Uterus (tissue), 4 donors: ENCODE measurements around the gene RRBP1. TPM values are rescaled to one million over a fixed set of nuclear protein-coding genes. Genes with fewer than 3 reads are reported as not detected.

Experiments
- DNase-seq, 2 donors: peaks; one replicate each; pipeline ENCODE4 v3.0.0-alpha.2; 2019 to 2020
- H3K27ac ChIP-seq, 2 donors: fragments of 200-600 bp; sonication (generic); 1 replicate in 1 of 2; 2 replicates in 1 of 2; pipeline ENCODE4 v1.5.1; 2016 to 2018
- H3K27me3 ChIP-seq, 2 donors: fragments of 200-600 bp; sonication (generic); one replicate each; pipeline ENCODE4 v1.5.1; 2018 to 2019; ENCODE audit warnings: control low read depth in 1 of 2
- H3K36me3 ChIP-seq, 2 donors: fragments of 200-600 bp; sonication (generic); one replicate each; pipeline ENCODE4 v1.5.1; 2019; ENCODE audit warnings: control low read depth in 1 of 2
- H3K4me1 ChIP-seq, 2 donors: fragments of 200-600 bp; sonication (generic); one replicate each; pipeline ENCODE4 v1.5.1; 2018 to 2019; ENCODE audit warnings: control low read depth in 1 of 2
- H3K4me3 ChIP-seq, 2 donors: fragments of 200-600 bp; sonication (generic); 1 replicate in 1 of 2; 2 replicates in 1 of 2; pipeline ENCODE4 v1.5.1; 2018 to 2019; ENCODE audit warnings: mild to moderate bottlenecking in 1 of 2
- H3K9me3 ChIP-seq, 2 donors: fragments of 200-600 bp; sonication (generic); one replicate each; pipeline ENCODE4 v1.5.1; 2019; ENCODE audit warnings: control low read depth in 1 of 2
- CTCF ChIP-seq, 4 experiments: fragments of 200-600 bp in 2 of 4; fragments of 450-650 bp in 2 of 4; sonication (generic) in 2 of 4; IDR thresholded peaks; one replicate each; pipeline ENCODE4 v1.5.1; 2016 to 2019; ENCODE audit warnings: antibody characterized with exemption in 4 of 4, mild to moderate bottlenecking in 2 of 4, moderate library complexity in 1 of 4
- POLR2A ChIP-seq, 2 donors: fragments of 450-650 bp; IDR thresholded peaks; one replicate each; pipeline ENCODE4 v1.6.1; 2016; ENCODE audit warnings: antibody characterized with exemption in 2 of 2, mild to moderate bottlenecking in 1 of 2, moderate library complexity in 1 of 2
- intact Hi-C: fragments of 100-400 bp; cut with DNase I; formaldehyde crosslinking; loops from one replicate; pipeline ENCODE4 v1.15.1; 2023; ENCODE audit warnings: low total_unique reads
- total RNA-seq, 4 donors: library from RNA; depleted of rRNA in 3 of 4; stranded (reverse); fragments of >200 nt in 3 of 4; gene quantifications; one replicate each; pipeline versions ENCODE4 v1.1.0 to v1.2.4, GENCODE V29; 2014 to 2023
- donor health status: DM: yes; HTN: yes; CAD: no.

RRBP1 gene
- total RNA-seq, 4 donors from 2014 or later, result 13.2 to 172 (median 96.9) TPM

- no peak overlapping the region for H3K4me3 ChIP-seq
- no peaks in the 10 kb centered on the region for H3K27me3 ChIP-seq
- TF ChIP-seq POLR2A (IDR thresholded peaks at IDR 0.05) (no peak), CTCF (IDR thresholded peaks at IDR 0.05) (no peak)
- H3K36me3 ChIP-seq, result no peaks in the 10 kb centered on the region
- no peak overlapping the region for H3K27ac ChIP-seq
- intact Hi-C loops, result no loop called here
- H3K9me3 ChIP-seq, result no peaks in the 10 kb centered on the region
- H3K4me1 ChIP-seq, result peaks cover 0 to 18% of the 10 kb centered on the region in 2 donors
- DNase-seq, result no peak
These were observed 7.1 kb downstream of the RRBP1 start for GRCh38 chr20:17674722-17675518.

GRCh38 chr20:17673084-17673483, 9.0 kb downstream of the RRBP1 start:
- DNase-seq, result no peak
- intact Hi-C loops, result no loop called here
- H3K9me3 ChIP-seq, result no peaks in the 10 kb centered on the region
- no peaks in the 10 kb centered on the region for H3K36me3 ChIP-seq
- H3K27ac ChIP-seq, result no peak overlapping the region
- no peaks in the 10 kb centered on the region for H3K27me3 ChIP-seq
- H3K4me3 ChIP-seq, result no peak overlapping the region
- H3K4me1 ChIP-seq, result peaks cover 0 to 18% of the 10 kb centered on the region in 2 donors
- TF ChIP-seq CTCF (IDR thresholded peaks at IDR 0.05) (no peak), POLR2A (IDR thresholded peaks at IDR 0.05) (no peak)

DNA sequence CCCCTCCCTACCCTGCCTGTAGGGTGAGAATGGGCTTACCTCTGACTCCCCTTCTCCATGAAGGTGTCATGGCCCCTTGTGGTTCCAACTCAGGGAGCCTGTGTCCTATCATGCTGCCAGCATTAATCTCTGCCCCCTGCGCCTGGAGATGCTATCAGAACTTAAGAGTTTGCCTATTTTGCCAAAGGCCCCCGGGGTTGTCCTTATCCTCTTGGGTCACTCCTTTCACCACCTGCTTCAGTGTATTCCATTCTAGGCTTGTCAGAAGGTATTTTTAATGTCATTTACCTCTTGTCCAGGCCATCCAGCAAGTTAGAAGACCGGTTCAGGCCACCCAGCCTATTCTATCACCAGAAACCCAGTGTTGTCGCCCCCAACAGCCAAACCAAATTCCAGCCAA, 10.5 kb downstream of the RRBP1 start:
- DNase-seq, result no peak
- Histone ChIP-seq H3K27ac (no peak overlapping the region), H3K9me3 (no peaks in the 10 kb centered on the region), H3K4me1 (peaks cover 0 to 18% of the 10 kb centered on the region in 2 donors), H3K4me3 (no peak overlapping the region), H3K27me3 (no peaks in the 10 kb centered on the region), H3K36me3 (no peaks in the 10 kb centered on the region)
- TF ChIP-seq POLR2A (IDR thresholded peaks at IDR 0.05), result no peak
- TF ChIP-seq CTCF (IDR thresholded peaks at IDR 0.05), result no peak
- intact Hi-C loops, result no loop called here

DNA sequence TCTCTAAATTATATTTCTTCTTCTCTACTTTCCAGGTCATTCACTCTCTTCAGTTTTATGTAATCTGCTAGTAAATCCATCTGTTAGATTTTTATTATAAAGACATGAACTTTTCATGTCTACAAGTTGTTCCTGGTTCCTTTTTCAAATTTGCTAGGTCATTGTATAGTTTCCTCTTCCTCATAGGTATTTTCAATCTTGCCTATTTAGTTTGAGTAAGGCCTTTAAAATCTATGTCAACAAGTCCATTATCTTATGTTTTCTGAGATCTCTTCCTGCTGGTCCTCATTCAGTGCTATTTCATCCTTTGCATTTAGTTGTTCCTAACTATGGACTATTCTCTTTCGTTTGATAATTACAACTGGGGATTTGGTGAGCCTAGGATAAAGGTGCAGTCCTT, 11.0 kb downstream of the RRBP1 start:
- intact Hi-C loops, result no loop called here
- Histone ChIP-seq H3K9me3 (no peaks in the 10 kb centered on the region), H3K36me3 (no peaks in the 10 kb centered on the region), H3K27me3 (no peaks in the 10 kb centered on the region), H3K4me3 (no peak overlapping the region), H3K4me1 (peaks cover 0 to 19% of the 10 kb centered on the region in 2 donors), H3K27ac (no peak overlapping the region)
- DNase-seq, result no peak
- no peak for TF ChIP-seq CTCF (IDR thresholded peaks at IDR 0.05)
- no peak for TF ChIP-seq POLR2A (IDR thresholded peaks at IDR 0.05)

GRCh38 chr20:17669306-17669931, 12.6 kb downstream of the RRBP1 start:
- DNase-seq, result no peak
- Histone ChIP-seq H3K36me3 (no peaks in the 10 kb centered on the region), H3K27ac (no peak overlapping the region), H3K4me1 (peaks cover 0 to 4% of the 10 kb centered on the region in 2 donors), H3K4me3 (no peak overlapping the region), H3K27me3 (no peaks in the 10 kb centered on the region), H3K9me3 (no peaks in the 10 kb centered on the region)
- intact Hi-C loops, result no loop called here
- TF ChIP-seq POLR2A (IDR thresholded peaks at IDR 0.05) (no peak), CTCF (IDR thresholded peaks at IDR 0.05) (no peak)
